Stimulated activated memory B cell treated with anti-CD40 and anti-IgM and Interleukin-4, amounts not matched to agents 10 μg/mL and 1 μg/mL and 100 μg/mL, for 72 hours (primary cell): ENCODE measurements around the gene NDUFAF2.
"Not testable (repeated sequence)": the region's sequence is repeated elsewhere in the genome, so short reads cannot be mapped to it uniquely, and the experiment has no call there.

Experiments
- ATAC-seq: fragments of 150-1000 bp; cut with Tn5 transposase; 2 replicates; pipeline ENCODE4 v1.10.0; 2021
- H3K27ac Mint-ChIP-seq: one replicate; pipeline ENCODE4 v1.8.0; 2022; ENCODE audit warnings: mild to moderate bottlenecking, mixed read lengths
- H3K27me3 Mint-ChIP-seq: one replicate; pipeline ENCODE4 v1.8.0; 2022; ENCODE audit warnings: mixed read lengths
- H3K36me3 Mint-ChIP-seq: one replicate; pipeline ENCODE4 v1.8.0; 2022; ENCODE audit warnings: mixed read lengths
- H3K4me1 Mint-ChIP-seq: one replicate; pipeline ENCODE4 v1.8.0; 2022; ENCODE audit warnings: mixed read lengths
- H3K4me3 Mint-ChIP-seq: one replicate; pipeline ENCODE4 v1.8.0; 2022; ENCODE audit warnings: mild to moderate bottlenecking, moderate library complexity, mixed read lengths
- H3K9me3 Mint-ChIP-seq: one replicate; pipeline ENCODE4 v1.8.0; 2022; ENCODE audit warnings: mixed read lengths

The NDUFAF2 gene

GRCh38 chr5:61052882-61053281 is 107.9 kb downstream of the NDUFAF2 start:
- no peaks in the 10 kb centered on the region for H3K4me1 Mint-ChIP-seq
- no peaks in the 10 kb centered on the region for H3K27me3 Mint-ChIP-seq
- H3K9me3 Mint-ChIP-seq, result no peaks in the 10 kb centered on the region
- H3K27ac Mint-ChIP-seq, result no peak overlapping the region
- H3K4me3 Mint-ChIP-seq, result no peak overlapping the region
- H3K36me3 Mint-ChIP-seq, result peaks cover 13% of the 10 kb centered on the region
- ATAC-seq, result no peak

DNA sequence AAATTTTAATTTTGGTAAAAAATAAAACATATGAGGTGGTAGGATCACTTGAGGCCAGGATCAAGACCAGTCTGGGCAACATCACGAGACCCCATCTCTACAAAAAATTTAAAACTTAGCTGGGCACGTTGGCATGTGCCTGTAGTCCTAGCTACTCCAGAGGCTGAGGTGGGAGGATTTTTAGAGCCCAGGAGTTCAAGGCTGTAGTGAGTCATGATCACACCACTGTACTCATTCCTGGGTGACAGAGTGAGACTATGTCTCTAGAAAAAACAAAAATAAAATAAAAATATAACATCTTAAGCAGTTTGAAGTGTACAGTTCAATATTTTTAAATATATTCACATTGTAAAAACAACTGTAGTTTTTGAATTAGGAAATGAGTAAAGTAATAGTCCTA is 108.9 kb downstream of the NDUFAF2 start:
- Mint-ChIP-seq H3K27me3 (no peaks in the 10 kb centered on the region), H3K4me3 (no peak overlapping the region), H3K4me1 (no peaks in the 10 kb centered on the region), H3K27ac (no peak overlapping the region), H3K9me3 (no peaks in the 10 kb centered on the region), H3K36me3 (peaks cover 6% of the 10 kb centered on the region)
- no peak for ATAC-seq

GRCh38 chr5:61055434-61056006 is 110.5 kb downstream of the NDUFAF2 start:
- H3K27ac Mint-ChIP-seq, result no peak overlapping the region
- peaks cover 3% of the 10 kb centered on the region for H3K36me3 Mint-ChIP-seq
- H3K4me1 Mint-ChIP-seq, result no peaks in the 10 kb centered on the region
- H3K27me3 Mint-ChIP-seq, result no peaks in the 10 kb centered on the region
- no peak overlapping the region for H3K4me3 Mint-ChIP-seq
- no peaks in the 10 kb centered on the region for H3K9me3 Mint-ChIP-seq
- no peak for ATAC-seq

DNA sequence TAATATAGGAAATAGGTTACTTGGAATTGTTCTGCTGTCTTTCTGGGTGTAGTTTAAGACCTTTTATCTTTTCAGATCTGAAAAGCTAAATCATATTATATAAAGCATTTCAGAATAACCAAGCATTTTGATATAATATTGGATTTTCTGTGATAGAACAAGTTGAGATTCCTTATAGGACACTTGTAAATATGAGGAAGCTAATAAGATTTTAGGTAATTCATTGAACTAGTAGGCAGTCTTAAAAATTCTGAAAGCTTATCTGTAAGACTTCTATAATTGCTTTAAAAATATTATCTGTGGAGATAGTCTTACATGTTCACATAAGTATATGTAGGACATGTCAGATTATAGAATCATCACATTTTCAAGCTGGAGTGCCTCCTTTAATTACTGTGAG is 114.5 kb downstream of the NDUFAF2 start:
- no peak overlapping the region for H3K4me3 Mint-ChIP-seq
- H3K9me3 Mint-ChIP-seq, result peaks cover 19% of the 10 kb centered on the region
- no peak for ATAC-seq
- H3K27ac Mint-ChIP-seq, result no peak overlapping the region
- H3K4me1 Mint-ChIP-seq, result peaks cover 9% of the 10 kb centered on the region
- no peaks in the 10 kb centered on the region for H3K27me3 Mint-ChIP-seq
- peaks cover 17% of the 10 kb centered on the region for H3K36me3 Mint-ChIP-seq

- no peak for ATAC-seq
- H3K9me3 Mint-ChIP-seq, result peaks cover 15% of the 10 kb centered on the region
- peaks cover 17% of the 10 kb centered on the region for H3K36me3 Mint-ChIP-seq
- no peaks in the 10 kb centered on the region for H3K4me1 Mint-ChIP-seq
- H3K27ac Mint-ChIP-seq, result no peak overlapping the region
- no peak overlapping the region for H3K4me3 Mint-ChIP-seq
- no peaks in the 10 kb centered on the region for H3K27me3 Mint-ChIP-seq
Measured at GRCh38 chr5:61069150-61069549, 124.1 kb downstream of the NDUFAF2 start.

DNA sequence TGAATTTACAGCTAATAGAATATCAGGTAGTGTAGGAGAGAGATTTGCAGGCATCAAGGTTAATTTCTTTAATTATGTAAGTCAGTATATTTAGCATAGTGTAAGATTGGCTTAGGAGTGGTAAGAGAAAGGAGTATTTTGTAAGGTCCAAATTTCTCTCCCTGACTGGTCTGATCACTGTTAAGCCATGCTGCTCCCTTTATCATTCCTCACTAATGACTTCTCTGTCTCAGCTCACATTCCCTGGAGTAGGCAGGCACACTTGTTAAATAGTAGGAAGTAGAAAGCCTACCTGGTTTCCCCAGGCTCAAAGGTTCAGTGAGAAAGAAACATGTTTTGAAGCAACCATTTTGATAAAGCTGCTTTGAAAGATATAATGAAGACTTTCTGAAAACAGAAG is 126.5 kb downstream of the NDUFAF2 start:
- ATAC-seq, result no peak
- Mint-ChIP-seq H3K27ac (no peak overlapping the region), H3K4me3 (no peak overlapping the region)

DNA sequence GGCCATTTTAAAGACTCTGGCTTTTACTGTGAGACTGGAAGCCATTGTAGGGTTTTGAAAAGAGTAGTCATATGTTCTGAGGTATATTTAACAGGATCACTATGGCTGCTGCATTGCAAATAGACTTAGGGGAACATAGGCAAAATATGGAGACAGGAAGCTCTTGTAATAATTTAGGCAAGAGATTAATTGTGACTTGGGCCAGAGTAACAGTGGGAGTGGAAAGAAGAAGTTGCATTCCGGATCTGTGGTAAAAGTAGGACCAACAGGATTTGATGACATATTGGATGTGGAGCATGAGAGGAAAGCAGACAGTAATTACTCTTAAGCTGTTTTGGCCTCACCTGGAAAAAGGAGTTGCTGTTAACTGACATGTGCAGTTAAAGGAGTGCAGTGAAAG is 131.6 kb downstream of the NDUFAF2 start:
- H3K36me3 Mint-ChIP-seq, result peaks cover 12% of the 10 kb centered on the region

More for the DNA sequence above, 126.5 kb downstream of the NDUFAF2 start:
- peaks cover 11% of the 10 kb centered on the region for H3K36me3 Mint-ChIP-seq
- peaks cover 4% of the 10 kb centered on the region for H3K9me3 Mint-ChIP-seq
- H3K4me1 Mint-ChIP-seq, result no peaks in the 10 kb centered on the region
- H3K27me3 Mint-ChIP-seq, result no peaks in the 10 kb centered on the region

GRCh38 chr5:61081741-61082140 is 136.7 kb downstream of the NDUFAF2 start:
- Mint-ChIP-seq H3K27me3 (no peaks in the 10 kb centered on the region), H3K9me3 (peaks cover 5% of the 10 kb centered on the region), H3K36me3 (peaks cover 25% of the 10 kb centered on the region), H3K27ac (no peak overlapping the region), H3K4me1 (peaks cover 9% of the 10 kb centered on the region), H3K4me3 (no peak overlapping the region)
- no peak for ATAC-seq

More for the DNA sequence above, 131.6 kb downstream of the NDUFAF2 start:
- no peak for ATAC-seq
- Mint-ChIP-seq H3K4me3 (no peak overlapping the region), H3K9me3 (no peaks in the 10 kb centered on the region), H3K4me1 (no peaks in the 10 kb centered on the region), H3K27me3 (no peaks in the 10 kb centered on the region), H3K27ac (no peak overlapping the region)

DNA sequence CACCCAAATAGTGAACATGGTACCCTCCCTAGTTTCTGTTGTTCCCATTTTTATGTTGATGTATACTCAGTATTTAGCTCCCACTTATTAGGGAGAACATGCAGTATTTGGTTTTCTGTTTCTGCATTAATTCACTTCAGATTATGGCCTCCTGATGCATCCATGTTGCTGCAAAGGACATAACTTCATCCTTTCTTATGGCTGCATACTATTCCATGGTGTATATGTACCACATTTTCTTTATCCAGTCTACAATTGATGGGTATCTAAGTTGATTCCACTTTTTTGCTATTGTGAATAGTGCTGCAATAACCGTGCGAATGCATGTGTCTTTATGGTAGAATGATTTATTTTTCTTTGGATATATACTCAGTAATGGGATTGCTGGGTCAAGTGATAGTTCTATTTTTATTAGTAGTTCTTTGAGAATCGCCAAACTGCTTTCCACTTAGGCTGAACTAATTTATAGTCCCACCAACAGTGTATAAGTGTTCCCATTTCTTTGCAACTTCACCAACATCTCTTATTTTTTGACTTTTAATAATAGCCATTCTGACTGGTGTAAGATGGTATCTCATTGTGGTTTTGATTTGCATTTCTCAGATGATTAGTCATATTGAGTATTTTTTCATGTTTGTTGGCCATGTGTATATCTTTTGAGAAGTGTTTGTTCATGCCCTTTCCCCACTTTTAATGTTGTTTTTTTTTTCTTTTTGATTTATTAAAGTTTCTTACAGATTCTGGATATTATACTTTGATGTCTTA is 137.7 kb downstream of the NDUFAF2 start:
- no peak for ATAC-seq
- no peaks in the 10 kb centered on the region for H3K27me3 Mint-ChIP-seq
- H3K4me1 Mint-ChIP-seq, result peaks cover 9% of the 10 kb centered on the region
- peaks cover 5% of the 10 kb centered on the region for H3K9me3 Mint-ChIP-seq
- H3K27ac Mint-ChIP-seq, result no peak overlapping the region
- peaks cover 35% of the 10 kb centered on the region for H3K36me3 Mint-ChIP-seq
- no peak overlapping the region for H3K4me3 Mint-ChIP-seq

GRCh38 chr5:61084658-61085057 is 139.7 kb downstream of the NDUFAF2 start:
- Mint-ChIP-seq H3K4me1 (peaks cover 9% of the 10 kb centered on the region), H3K4me3 (no peak overlapping the region), H3K27ac (no peak overlapping the region), H3K27me3 (no peaks in the 10 kb centered on the region), H3K36me3 (peaks cover 30% of the 10 kb centered on the region), H3K9me3 (peaks cover 5% of the 10 kb centered on the region)
- no peak for ATAC-seq

DNA sequence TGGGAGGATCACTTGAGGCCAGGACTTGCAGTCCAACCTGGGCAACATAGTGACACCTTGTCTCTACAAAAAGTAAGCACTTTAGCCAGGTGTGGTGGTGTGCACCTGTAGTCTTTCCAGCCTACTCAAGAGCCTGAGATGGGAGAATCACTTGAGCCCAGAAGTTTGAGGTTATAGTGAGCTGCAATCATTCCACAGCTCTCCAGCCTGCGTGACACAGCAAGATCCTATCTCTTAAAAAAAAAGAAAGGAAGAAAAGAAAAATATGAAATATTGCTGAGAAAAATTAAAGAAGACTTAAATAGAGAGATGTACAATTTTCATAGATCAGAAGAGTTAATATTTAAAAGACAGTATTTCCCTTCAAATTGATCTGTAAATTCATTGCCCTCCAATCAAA is 140.9 kb downstream of the NDUFAF2 start:
- Mint-ChIP-seq H3K27me3 (no peaks in the 10 kb centered on the region), H3K4me3 (no peak overlapping the region), H3K27ac (no peak overlapping the region), H3K9me3 (peaks cover 5% of the 10 kb centered on the region), H3K36me3 (peaks cover 32% of the 10 kb centered on the region), H3K4me1 (peaks cover 9% of the 10 kb centered on the region)
- ATAC-seq, result no peak

- Mint-ChIP-seq H3K4me1 (peaks cover 9% of the 10 kb centered on the region), H3K9me3 (peaks cover 8% of the 10 kb centered on the region), H3K36me3 (peaks cover 44% of the 10 kb centered on the region), H3K27ac (no peak overlapping the region), H3K27me3 (no peaks in the 10 kb centered on the region), H3K4me3 (no peak overlapping the region)
- no peak for ATAC-seq
Measured at GRCh38 chr5:61087921-61088320, 142.9 kb downstream of the NDUFAF2 start.

GRCh38 chr5:61089351-61089750 is 144.3 kb downstream of the NDUFAF2 start:
- no peak overlapping the region for H3K27ac Mint-ChIP-seq
- no peak for ATAC-seq
- H3K27me3 Mint-ChIP-seq, result no peaks in the 10 kb centered on the region
- peaks cover 7% of the 10 kb centered on the region for H3K4me1 Mint-ChIP-seq
- peaks cover 52% of the 10 kb centered on the region for H3K36me3 Mint-ChIP-seq
- H3K4me3 Mint-ChIP-seq, result no peak overlapping the region
- peaks cover 6% of the 10 kb centered on the region for H3K9me3 Mint-ChIP-seq

GRCh38 chr5:61093046-61093771 is 148.2 kb downstream of the NDUFAF2 start:
- not testable (repeated sequence) for H3K9me3 Mint-ChIP-seq, ATAC-seq, H3K4me3 Mint-ChIP-seq, H3K27ac Mint-ChIP-seq, H3K27me3 Mint-ChIP-seq, H3K4me1 Mint-ChIP-seq
- peaks cover 39% of the 10 kb centered on the region for H3K36me3 Mint-ChIP-seq

- Mint-ChIP-seq H3K36me3 (peaks cover 48% of the 10 kb centered on the region), H3K27ac (no peak overlapping the region), H3K9me3 (peaks cover 10% of the 10 kb centered on the region), H3K27me3 (no peaks in the 10 kb centered on the region), H3K4me1 (no peaks in the 10 kb centered on the region), H3K4me3 (no peak overlapping the region)
- ATAC-seq, result no peak
Measured at GRCh38 chr5:61097465-61097864, 152.5 kb downstream of the NDUFAF2 start.
